AG04449 (cell line): Measurements from ENCODE around the gene FSTL1.
A peak's percentile ranks its signal among the peaks of the same experiment; 100 is the strongest.

ENCODE experiments used
- CTCF ChIA-PET: fragments of 350-600 bp; formaldehyde crosslinking; extraction: SDS; loops from one replicate; lab custom pipeline; 2021; ENCODE audit warnings: antibody characterized with exemption; lab: Yijun Ruan, JAX
- POLR2A ChIA-PET: fragments of 400-600, 350-600 bp; formaldehyde crosslinking; extraction: SDS; loops from one replicate; lab custom pipeline; 2020; ENCODE audit warnings: antibody characterized with exemption, inconsistent platforms; lab: Yijun Ruan, JAX
- DNase-seq: peaks from one replicate; pipeline ENCODE4 v3.0.0-alpha.2; 2010; ENCODE audit warnings: low read depth, low spot score
- H3K4me3 ChIP-seq: 2 replicates; pipeline ENCODE4 v1.5.1; 2011; ENCODE audit warnings: low read depth, mild to moderate bottlenecking, control low read depth, low read length
- TF ChIP-seq, protein P1 (sequence below): IDR thresholded peaks from one replicate; pipeline ENCODE4 v1.5.1; 2011; ENCODE audit warnings: mild to moderate bottlenecking, moderate library complexity, low read length, control low read depth, inconsistent platforms; ENCODE audit not compliant: insufficient read depth; ENCODE audit errors: missing control alignments

The FSTL1 gene

GRCh38 chr3:120418446-120418845, 32.3 kb downstream of the FSTL1 start:
- DNase-seq = no peak
- TF ChIP-seq, protein P1, sequence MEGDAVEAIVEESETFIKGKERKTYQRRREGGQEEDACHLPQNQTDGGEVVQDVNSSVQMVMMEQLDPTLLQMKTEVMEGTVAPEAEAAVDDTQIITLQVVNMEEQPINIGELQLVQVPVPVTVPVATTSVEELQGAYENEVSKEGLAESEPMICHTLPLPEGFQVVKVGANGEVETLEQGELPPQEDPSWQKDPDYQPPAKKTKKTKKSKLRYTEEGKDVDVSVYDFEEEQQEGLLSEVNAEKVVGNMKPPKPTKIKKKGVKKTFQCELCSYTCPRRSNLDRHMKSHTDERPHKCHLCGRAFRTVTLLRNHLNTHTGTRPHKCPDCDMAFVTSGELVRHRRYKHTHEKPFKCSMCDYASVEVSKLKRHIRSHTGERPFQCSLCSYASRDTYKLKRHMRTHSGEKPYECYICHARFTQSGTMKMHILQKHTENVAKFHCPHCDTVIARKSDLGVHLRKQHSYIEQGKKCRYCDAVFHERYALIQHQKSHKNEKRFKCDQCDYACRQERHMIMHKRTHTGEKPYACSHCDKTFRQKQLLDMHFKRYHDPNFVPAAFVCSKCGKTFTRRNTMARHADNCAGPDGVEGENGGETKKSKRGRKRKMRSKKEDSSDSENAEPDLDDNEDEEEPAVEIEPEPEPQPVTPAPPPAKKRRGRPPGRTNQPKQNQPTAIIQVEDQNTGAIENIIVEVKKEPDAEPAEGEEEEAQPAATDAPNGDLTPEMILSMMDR = no peak
- ChIA-PET POLR2A (interaction anchor here (1.0 to 2.1 kb wide), 4 partner anchors 13 to 31 kb away, joined by 3 to 9 read pairs (median 4); no protein-coding TSS in a partner anchor), CTCF (interaction anchor here (0.8 to 11.6 kb wide), 15 partner anchors 8 to 174 kb away, joined by 3 to 244 read pairs (median 20); partner anchors contain the start of gene FSTL1)
- H3K4me3 ChIP-seq = no peak overlapping the region

GRCh38 chr3:120417272-120417911, 33.4 kb downstream of the FSTL1 start:
- POLR2A ChIA-PET = interaction anchor here (1.7 to 2.1 kb wide), 2 partner anchors 22 to 32 kb away, joined by 6 to 9 read pairs; no protein-coding TSS in a partner anchor
- TF ChIP-seq, protein P1 = peak; percentile 70
- H3K4me3 ChIP-seq = 0 out of 2 replicates have a peak overlapping the region, but pooled peaks have one; percentile 28
- CTCF ChIA-PET = interaction anchor here (0.7 to 11.6 kb wide), 44 partner anchors 8 to 952 kb away, joined by 3 to 244 read pairs (median 6); partner anchors contain the start of genes FSTL1 and LRRC58
- DNase-seq = peak; percentile 94

DNA sequence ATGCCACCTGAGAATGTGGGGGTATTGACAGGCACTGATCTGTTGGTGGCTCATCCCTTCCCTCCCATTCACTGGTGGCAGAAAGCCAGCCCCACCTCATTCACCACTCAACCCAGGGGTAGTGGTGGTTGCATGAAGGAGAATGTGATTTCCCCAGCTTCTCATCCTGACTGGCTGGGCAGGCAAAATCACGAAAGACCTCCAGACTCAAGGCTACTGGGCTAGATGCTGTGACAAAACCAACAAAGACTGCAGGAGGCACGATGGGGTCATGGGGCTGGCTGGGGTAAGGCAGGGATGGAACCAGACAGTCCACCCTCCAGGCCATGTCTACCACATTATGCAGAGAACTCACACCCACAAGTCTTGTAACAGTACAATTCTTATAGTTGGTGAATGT, 33.9 kb downstream of the FSTL1 start:
- TF ChIP-seq, protein P1 = no peak
- ChIA-PET POLR2A (interaction anchor here (1.7 to 2.1 kb wide), 2 partner anchors 23 to 32 kb away, joined by 6 to 9 read pairs; no protein-coding TSS in a partner anchor), CTCF (interaction anchor here (0.7 to 11.6 kb wide), 44 partner anchors 8 to 952 kb away, joined by 3 to 244 read pairs (median 6); partner anchors contain the start of genes FSTL1 and LRRC58)
- H3K4me3 ChIP-seq = no peak overlapping the region
- no peak for DNase-seq

DNA sequence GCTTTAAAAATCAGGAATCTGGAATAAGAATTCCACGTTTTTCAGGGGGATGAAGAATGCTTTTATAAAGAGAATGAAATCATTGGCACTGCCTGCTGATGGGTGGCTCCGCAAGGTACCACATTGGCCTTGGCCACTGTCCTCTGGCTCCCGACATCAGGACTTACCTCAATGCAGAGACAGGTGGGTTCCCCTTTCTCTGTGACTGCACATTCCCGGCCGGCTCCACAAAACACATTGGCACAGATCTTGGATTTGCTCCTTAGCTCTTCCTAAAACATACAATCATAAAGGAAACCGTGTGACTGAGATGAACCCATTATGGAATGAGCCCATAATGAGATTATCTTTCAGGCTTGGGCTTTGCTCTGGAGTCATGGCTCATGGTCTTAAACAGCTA, 35.0 kb downstream of the FSTL1 start:
- no peak for DNase-seq
- ChIA-PET POLR2A (no interaction called here), CTCF (interaction anchor here (1.0 to 11.6 kb wide), 21 partner anchors 8 to 171 kb away, joined by 3 to 244 read pairs (median 10); partner anchors contain the start of genes FSTL1 and LRRC58)
- no peak overlapping the region for H3K4me3 ChIP-seq
- TF ChIP-seq, protein P1 = no peak

- H3K4me3 ChIP-seq = no peak overlapping the region
- ChIA-PET CTCF (interaction anchor here (1.0 to 1.5 kb wide), 4 partner anchors 11 to 166 kb away, joined by 3 to 14 read pairs (median 7); no protein-coding TSS in a partner anchor), POLR2A (no interaction called here)
- TF ChIP-seq, protein P1 = no peak
- no peak for DNase-seq
Observed at GRCh38 chr3:120410541-120410940, 40.3 kb downstream of the FSTL1 start.

GRCh38 chr3:120410116-120410515, 40.7 kb downstream of the FSTL1 start:
- TF ChIP-seq, protein P1 = no peak
- ChIA-PET CTCF (interaction anchor here (0.9 to 1.5 kb wide), 5 partner anchors 10 to 165 kb away, joined by 3 to 14 read pairs (median 5); no protein-coding TSS in a partner anchor), POLR2A (no interaction called here)
- DNase-seq = no peak
- H3K4me3 ChIP-seq = no peak overlapping the region
